HG03460 (cell line): ENCODE measurements around the gene MSI2.

ENCODE experiments used
- ATAC-seq: cut with Tn5 transposase; IDR thresholded peaks from one replicate; pipeline ENCODE4 v1.9.1; 2021; ENCODE audit not compliant: unreplicated experiment

MSI2 gene

DNA sequence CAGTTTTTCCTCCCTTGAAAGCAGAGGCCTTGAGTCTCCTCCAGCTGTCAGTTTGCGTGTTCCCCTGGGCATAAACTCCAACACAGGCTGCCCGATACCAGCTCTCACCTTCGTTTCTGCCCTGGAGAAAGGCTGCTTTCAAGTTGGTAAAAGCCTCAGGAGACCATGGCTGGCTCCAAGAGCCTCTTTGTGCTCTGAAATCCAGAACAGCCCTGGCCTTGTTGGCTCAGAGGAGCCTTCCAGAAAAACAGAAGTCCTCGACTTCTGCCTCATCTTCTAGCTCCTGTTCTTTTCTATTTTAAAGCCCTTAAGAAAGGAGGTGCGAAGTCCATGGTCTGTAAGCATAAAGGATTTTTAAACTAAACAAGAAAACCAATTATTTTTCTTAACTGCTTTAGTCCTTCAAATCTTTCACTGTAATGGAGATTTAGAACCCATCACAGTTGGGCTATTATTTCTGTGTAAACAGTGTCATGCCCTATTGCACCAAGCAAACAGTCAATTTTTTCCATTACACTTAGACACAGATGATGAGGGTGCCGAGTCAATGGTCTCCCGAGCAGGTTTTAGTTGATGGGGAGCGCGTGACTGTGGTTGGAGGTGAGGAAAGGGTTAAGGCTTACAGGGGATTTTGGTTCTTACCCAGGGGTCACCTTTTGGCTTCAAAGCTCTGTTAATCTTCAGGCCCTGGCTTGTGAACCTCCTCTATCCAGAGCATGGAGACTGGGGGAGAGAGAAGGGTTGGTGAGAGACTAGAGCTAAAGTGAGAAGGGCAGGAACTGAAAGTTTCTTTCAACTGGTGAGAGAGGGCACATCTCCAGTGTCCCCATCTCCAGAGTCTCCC lies 212.8 kb downstream of the MSI2 start:
- no peak for ATAC-seq

DNA sequence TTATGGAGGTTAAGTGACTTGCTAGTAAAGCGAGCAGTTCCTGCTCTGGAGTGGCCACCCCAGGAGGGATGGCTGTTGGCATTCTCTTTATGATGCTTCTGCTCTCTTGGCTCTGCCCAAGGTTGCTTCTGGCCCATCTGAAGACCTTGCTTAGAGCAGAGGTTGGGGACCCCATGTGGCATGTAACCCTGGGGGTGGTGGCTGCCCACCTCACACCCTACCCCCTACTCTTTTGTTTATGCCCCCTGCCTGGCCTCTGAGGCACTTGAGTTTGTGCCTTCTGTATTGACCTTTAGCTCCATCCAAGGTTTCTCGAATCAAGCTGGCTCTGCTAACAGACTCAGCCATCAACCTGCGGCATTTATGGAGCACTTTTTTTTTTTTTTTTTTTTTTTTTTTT lies 214.6 kb downstream of the MSI2 start:
- ATAC-seq = no peak

DNA sequence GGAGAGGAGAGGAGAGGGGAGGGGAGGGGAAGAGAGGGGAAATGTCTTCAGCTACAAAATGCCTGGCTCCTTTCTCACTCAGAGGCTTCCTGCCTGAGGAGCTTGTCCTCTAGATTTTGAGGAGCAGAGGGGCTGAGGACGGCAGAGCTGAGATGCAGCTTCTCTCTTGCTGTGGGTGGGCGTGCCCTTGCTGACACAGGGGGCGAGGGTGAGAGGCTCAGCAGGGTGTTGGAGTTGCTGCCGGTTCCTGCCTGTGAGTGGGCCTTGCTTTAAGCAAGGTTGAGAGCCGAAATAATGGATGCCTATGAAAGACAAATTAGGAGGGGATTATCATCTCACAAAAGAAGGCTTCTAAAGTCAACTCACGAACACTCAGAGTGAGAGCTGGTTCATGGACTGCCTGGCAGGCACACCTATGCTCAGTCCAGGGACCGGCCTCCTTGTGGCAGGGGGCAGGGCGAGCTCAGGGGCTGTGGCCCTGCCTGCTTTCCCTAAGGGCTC lies 215.6 kb downstream of the MSI2 start:
- no peak for ATAC-seq

DNA sequence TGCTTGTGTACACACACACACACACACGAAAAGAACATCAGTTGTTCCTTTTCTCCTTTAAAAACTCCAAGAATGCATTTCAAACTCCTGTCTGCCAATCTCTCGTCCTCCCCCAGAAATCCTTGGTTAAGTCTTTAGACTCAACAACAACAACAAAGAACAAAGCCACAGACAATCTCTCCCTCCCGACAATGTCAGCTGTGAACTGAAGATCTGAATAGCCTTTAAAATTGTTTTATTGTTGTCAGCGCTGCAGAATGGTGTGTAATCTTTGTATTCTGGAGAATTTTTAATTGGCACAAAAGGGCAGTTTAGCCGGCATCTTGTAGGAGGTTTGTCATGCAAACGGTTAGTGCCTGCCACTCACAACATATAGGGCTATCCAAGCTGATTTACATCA lies 219.5 kb downstream of the MSI2 start:
- no peak for ATAC-seq

DNA sequence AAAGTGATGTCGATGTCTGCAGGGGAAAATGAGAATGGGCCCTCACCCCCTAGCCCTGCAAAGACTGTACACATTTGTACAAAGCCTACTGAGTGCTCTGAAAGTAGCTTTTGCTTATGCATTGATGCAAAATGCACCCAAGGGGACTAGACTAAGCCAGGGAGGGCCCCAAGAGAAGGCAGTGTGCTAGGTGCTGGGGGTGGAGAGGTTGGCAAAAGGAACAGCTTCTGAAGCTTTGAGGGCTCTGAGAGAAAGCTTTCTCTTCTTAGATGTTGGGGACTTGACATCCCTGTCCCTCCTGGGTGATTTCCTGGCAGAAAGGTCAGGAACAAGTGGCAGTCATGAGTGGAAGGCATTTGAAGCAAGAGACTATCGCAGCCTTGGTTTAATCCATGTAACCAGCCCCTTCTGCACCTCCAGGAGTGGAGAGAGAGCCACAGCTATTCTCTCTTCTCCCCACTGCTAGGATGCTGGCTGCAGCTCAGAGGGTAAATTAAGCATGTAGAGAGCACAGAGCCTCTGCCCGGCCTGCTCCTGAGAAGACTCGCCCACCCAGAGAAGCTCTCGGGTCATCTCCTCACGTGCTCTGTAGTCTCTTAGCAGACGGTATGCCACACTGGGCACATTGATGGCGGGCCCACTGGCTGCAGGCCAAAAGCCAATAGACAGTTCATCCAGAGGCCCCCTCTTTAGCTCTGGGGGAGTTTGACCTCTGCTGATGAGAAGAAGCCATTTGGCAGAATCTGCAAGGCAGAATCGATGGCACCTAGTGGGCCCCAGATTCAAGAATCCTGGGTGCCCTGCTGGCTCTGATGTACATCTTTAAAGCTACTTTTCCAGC lies 221.4 kb downstream of the MSI2 start:
- ATAC-seq = no peak

DNA sequence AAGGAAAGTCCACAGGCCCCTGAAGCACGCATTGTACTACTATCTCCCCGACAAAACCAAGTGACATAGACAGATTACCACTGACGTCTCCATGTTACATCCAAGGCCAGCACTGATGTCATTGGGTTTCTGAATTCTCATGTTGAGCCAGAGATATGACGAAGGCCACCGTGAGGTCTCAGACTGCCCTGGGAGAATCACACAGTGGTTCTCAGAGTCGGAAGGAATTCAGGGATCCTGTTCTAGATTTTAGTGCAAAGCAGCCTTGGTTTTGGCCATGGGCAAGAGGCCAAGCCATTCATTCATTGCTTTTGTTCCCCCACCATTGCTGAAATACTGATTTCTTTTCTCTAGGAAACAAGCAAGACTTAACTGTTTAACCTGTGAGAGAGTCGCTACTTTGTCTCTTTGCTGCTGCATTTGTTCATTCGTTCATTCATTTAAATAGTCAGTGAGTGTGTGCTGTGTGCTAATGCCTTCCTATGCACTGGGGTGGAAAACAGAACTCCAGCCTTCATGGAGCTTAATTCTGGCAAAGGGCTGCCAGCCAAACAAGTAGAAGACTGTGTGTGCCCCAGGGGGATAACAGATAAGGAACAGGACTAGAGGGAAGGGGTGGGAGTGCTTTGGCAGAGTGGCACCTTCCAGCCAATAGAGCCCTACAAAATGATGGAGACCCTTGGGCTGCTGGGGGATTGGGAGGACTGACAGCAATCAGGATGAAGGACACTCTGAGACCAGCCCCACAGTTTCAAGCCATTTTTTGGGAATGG lies 222.3 kb downstream of the MSI2 start:
- no peak for ATAC-seq

DNA sequence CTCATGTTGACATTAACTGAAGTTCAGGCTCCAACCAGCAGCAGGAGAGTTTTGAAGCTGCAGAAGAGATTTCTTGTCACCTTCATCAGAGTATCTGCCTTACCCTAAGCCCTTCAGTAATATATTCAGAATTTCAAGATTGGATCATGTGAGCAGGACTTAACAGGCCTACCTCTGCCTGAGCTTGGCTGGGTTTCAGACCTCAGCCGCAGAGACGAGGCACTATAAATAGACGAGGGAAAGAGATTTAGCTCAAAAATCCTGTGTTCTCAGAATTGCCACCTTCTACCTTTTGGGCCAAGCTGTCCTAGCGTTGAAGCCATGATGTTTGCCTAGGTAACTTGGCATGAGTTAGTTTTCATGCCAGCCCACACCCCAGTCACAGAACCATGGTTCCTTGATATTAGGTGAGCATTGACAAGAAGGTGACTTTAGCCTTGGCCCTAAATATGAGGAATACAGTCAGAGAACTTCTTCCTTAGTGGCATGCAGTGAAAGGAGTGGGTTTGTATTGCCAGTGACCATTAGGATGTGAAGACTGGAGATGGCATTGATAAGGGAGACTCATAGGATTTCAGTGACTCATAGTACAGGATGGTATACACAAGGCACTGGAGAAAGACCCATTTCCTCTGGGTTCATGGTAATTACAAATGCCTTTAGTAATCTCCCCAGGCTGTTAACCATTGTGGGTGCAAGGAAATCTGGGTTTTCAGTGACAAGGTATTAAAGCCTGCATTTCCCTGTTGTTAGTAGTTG lies 224.3 kb downstream of the MSI2 start:
- ATAC-seq = no peak

DNA sequence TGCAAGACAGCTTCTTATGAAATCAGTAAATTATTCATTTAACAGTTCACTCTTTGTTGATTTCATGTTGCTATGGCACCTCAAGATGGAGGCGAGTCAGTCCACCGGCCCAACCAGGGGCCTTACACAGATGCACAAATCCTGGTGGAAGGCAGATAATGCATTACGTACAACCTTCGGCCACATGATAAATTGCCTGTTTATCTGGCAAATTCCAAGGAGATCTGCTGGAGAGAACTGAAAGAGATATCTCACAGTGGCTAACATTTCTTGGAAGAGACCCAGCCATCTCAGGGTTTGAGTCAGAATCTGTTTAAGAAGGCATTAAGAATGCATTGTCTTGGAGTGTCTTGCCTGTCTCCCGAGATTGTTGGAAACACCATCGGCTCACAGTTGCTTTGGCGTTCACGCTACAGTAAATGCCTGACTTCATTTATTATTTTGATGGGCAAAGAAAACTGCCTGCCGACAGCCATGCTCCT lies 225.6 kb downstream of the MSI2 start:
- no peak for ATAC-seq

DNA sequence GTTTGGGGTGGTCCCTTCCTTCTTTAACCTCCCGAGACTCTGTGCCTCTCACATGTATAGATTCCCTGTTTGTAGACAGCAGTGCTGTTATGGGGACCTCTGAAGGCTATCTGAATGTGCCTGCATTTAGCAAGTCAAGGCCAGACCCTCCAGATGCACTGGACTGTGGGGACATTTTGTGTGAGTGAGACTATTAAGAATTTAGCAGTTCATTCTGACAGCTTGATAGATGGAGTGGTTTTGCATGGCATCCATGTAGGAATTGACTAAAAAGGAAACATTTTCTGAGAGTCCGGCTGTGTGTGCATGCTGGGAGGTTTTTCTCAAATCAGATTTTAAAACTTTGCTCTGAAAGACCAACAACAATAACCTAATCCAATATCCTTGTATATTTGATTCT lies 226.3 kb downstream of the MSI2 start:
- ATAC-seq = no peak

DNA sequence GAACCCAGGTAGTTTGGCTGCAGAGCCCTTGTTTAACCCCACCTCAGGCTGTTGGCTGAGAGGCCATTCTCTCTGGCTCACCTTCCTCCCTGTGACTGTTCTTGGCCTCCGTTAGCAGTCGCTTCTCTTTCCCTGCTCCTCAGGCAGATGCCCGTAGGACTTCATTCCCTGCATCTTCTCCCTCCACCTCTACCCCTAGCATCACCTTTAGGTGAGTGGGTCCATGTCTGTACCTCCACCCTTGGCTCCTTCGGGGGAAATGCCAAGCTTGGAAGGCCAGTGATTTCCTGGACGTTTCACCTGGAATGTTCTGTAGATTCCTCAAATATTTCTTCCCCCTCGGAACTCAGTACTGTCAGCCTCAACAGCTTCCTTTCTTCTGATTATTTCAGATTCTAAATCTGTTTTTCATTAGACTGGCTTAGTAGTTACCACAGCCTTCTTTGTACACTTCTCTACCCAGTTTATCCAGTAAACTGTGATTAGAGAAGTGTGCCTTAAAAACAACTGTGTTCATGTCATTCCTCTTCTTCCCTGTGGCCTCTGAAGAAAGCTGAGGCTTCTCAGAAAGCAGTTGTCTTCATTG lies 227.9 kb downstream of the MSI2 start:
- no peak for ATAC-seq

DNA sequence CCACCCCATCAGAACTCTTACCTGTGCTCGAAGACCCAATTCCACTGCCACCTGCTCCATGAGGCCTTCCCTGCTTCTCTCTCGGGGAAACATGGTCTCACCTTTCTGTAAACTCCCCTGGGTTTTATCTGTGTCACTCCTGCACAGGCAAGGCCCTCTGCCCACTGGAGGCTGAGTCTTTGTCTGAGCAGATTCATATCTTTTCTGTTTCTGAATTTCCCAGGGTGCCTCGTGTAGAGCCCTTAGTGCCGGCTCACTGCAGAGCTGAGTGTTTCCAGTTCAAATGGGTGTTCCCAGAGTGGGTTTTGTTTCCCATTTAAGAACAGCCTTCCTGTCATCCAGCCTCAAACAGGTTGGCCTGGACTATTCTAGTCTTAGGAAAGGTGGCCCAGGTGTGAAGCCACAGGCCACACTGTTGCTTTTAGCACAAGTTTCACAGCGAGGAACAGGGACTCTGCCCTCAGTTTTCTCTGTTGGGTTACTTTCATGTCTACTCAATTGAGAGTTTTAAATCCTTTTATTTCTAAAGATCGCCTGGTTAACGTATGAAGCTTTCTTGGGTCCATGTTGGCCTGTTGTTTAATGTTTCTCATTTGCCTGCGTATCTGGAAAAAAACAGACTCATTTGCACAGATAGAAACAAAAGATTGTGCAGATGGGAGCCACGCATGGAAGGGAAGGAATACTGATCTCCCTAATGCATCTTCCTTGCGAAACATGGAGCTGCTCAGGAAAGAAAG lies 228.7 kb downstream of the MSI2 start:
- ATAC-seq = no peak

DNA sequence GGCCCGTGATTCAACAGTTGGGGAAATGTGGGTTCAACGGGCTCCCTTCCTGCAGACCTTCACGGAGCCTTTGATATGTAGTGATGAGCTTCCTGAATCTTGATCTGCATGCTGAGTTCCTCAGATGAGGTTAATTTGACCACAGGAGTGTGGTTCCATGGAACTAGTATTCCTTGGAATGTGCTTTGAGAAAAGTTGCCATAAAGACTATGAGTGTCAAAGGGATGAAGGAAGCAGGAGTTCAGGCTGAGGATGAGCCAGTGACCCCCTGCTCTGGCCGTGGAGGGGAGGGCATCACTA lies 229.2 kb downstream of the MSI2 start:
- ATAC-seq = no peak

DNA sequence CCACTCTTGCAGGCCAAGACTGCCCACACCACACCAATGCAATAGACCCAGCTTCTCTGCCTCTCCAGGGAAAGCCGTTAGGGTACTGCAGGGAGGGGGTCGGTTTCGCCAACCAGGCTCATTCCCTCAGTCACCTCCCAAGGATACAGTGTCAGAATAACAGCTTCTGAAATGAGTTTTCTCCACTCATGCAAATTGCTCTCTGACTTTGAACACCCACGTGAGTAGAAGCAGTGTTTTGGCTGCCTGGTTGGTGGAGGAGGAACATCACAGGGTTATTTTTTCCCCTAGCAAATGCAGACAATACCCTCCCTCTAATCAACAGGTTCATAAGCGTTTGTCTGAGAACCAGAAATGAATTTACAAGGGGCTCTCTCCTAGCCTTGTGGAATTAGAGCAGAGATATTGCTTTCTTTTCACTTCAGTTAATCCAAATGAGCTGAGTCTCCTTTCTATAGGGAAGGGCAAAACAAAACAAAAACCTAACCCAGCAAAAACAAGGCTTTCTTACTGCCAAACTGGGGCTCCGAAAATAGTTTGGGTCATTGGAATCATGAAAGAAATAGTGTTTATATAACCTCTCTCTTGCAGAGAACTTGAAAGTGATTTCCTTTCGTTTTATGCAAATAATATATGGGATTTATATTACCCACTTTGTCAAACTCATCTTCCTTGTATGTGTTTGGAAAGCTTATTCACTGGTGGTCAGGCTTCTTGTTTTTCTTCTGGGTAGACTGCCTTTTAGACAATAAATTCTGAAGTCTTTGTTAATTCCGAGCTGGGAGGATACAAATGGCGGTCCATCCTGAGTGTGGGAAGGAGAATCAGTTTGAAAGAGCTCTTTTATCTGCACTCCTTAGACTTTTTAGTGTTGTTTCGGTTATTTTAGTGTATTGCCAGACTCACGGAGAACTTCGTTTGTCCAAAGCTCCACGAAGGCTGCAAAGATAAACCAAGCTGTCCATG lies 229.9 kb downstream of the MSI2 start:
- no peak for ATAC-seq

DNA sequence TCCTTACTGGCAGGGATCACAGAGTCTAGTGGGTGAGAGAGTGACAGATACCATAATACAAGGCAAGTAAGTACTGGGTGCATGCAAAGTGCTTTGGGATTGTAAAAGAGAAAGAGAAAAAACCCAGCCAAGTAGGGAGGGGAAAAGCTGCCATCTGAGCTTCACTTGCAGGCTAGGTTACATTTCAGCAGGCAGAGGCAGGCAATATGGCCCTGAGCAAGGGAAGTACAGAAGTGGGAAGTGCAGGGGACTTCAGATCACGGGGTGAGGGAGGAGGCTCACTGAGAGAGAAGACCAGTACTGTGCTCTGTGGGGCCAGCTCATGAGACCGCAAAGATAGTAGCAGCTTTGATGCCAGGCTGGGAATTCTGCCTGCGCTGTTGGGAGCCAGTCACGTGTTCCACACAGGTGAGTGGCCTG lies 230.6 kb downstream of the MSI2 start:
- no peak for ATAC-seq

DNA sequence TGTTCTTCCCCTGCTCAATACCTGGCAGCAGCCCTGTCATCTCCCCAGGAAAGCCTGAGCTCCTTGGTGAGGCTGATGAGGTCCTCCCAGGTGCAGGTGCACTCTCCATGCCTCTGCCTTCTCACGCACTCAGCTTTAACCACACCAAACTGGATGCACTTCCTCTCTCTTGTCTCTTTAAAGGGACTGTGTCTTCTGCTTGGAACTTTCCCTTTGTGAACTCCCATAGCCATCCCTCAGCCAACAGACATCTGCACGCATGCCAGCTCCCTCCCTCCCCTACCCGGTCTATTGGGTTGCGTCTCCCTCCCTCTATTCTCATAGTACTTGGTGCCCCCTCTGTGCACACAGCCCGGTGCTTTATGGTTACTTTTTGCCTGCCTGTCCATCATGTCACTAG lies 231.2 kb downstream of the MSI2 start:
- no peak for ATAC-seq

DNA sequence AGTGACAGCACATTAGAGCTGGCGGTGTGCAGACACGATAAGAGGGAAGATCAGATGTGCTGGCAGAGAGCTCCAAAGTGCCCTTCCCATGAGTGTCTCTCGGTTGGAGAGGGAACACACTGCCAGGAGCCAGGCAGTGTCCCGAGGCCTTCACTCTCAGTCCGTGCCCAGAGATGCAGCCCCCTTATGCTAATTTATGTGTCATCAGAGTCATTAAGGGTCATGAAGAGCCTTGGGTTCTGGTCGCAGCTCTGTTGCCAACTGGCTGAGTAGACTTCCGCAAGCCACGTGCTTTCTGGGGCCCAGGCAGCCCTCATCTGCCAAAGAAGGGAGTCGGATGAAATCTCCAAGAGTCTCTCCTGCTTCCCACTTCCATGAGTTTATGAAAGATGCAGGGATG lies 232.5 kb downstream of the MSI2 start:
- no peak for ATAC-seq

DNA sequence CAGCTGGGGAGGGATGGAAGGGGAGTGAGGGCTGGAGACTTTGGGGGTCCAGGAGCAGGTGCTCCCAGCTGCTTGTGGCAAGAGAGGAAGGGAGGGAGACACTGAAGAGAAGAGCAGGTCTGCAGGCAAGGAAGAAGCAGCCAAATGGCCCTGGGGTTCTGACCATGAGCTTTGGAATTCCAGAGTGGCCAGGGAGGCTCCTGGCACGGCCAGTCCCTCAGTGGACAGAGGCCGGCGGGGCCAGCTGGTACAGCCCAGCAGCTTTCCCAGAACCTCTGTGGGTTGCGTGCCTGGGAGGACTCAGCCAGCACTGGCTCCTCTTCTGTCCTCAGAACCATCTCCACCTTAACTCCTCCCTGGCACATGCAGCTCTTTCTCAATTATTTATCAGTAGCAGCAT lies 233.0 kb downstream of the MSI2 start:
- ATAC-seq = no peak

DNA sequence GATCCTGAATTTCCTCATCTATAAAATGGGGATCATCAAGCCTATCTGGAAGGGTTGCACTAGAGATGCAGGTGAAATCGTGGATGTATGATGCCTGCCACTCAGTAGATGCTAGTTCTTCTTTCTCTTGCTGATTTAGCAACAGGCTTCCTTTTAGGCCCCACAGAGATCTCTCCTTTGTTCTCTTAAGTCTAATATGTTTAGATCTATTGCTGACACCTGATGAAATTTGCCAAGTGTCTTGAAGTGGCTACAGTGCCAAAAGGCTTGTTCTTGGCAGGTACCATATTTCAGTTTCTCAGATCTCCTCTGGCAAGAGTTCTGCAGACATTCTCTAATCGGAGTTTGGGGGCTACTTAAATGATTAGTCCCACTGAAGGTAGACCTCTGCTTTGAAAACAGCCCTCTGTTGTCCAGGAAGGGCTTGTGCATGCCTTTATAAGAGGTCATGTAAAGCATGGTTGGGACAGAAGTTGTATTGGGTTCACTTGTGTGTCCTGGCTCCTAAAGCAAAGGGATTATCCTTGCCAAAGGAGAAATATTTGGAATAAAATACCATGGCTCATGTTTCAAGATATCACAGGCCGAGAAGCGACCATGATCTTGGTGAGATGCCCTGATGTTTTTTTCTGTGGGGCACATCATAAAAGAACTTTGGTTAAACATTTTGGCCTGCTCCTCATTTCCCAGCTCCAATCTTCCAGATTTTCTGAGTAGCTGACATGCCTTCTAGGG lies 234.0 kb downstream of the MSI2 start:
- ATAC-seq = no peak
